Skeletal muscle tissue (tissue), 4 donors: Measurements from ENCODE around the gene HSD17B11. TPM values are rescaled to one million over a fixed set of nuclear protein-coding genes. Genes with fewer than 3 reads are reported as not detected.

Experiments used
- H3K27ac ChIP-seq: one replicate; pipeline ENCODE4 v1.7.0; 2013; ENCODE audit warnings: mild to moderate bottlenecking, low read depth, low read length, inconsistent platforms
- H3K27me3 ChIP-seq, 3 donors: one replicate each; pipeline ENCODE4 v1.7.0; 2013; ENCODE audit warnings: low read length in 3 of 3; ENCODE audit not compliant: control insufficient read depth in 3 of 3, insufficient read depth in 3 of 3
- H3K36me3 ChIP-seq, 3 donors: one replicate each; pipeline ENCODE4 v1.7.0; 2013; ENCODE audit warnings: low read length in 3 of 3; ENCODE audit not compliant: control insufficient read depth in 3 of 3, insufficient read depth in 3 of 3
- H3K4me1 ChIP-seq, 3 donors: one replicate each; pipeline ENCODE4 v1.7.0; 2013; ENCODE audit warnings: low read length in 3 of 3, mild to moderate bottlenecking in 3 of 3; ENCODE audit not compliant: control insufficient read depth in 3 of 3, insufficient read depth in 3 of 3
- H3K4me3 ChIP-seq, 3 donors: one replicate each; pipeline ENCODE4 v1.7.0; 2013; ENCODE audit warnings: low read length in 3 of 3
- H3K9ac ChIP-seq, 3 donors: one replicate each; pipeline ENCODE4 v1.7.0; 2013; ENCODE audit warnings: low read length in 3 of 3, mild to moderate bottlenecking in 3 of 3, moderate library complexity in 2 of 3, low read depth in 1 of 3
- H3K9me3 ChIP-seq, 3 donors: one replicate each; pipeline ENCODE4 v1.7.0; 2013; ENCODE audit warnings: low read length in 3 of 3; ENCODE audit not compliant: control insufficient read depth in 3 of 3
- total RNA-seq: library from RNA; depleted of rRNA; stranded (reverse); fragments of >200 nt; gene quantifications from one replicate; pipeline ENCODE4 v1.2.3, GENCODE V29; 2014
- donor health status: Osteomylitis.

HSD17B11 gene
- total RNA-seq, 1 donor from 2014 or later, result 28.2 TPM

DNA sequence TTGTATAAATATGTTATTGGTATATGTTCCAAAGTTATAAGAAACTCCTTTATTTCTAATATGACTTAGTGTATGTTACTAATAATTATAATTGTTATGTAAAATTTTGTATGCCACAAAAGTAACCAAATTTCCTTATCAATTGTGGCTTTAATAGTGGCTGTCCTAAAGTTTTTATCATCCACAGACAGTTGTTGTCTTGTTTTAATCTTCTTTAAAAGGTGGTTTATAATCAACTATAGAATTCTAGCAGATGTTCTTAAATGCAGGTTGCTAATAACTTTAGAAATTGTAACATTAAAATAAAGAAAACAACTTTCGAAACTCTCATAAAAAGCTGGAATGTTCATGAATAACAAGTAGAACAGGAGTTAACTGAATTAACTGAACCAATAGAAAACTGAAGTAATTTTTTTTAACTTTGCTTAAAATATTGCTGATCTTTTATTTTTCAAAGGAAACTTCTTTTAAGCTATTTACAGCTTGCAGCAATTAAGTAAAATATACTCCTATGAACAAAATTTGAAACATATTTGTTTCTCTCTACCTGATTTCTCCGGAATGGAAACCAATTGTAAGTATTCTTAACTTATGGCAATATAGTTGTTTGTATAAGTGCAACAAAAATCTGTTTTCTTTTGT is 24.3 kb downstream of the HSD17B11 start:
- H3K4me3 ChIP-seq, result no peak overlapping the region
- no peak overlapping the region for H3K27ac ChIP-seq
- H3K27me3 ChIP-seq, result no peaks in the 10 kb centered on the region
- H3K4me1 ChIP-seq, result no peaks in the 10 kb centered on the region
- peaks cover 0 to 10% (median 2%) of the 10 kb centered on the region in 3 donors for H3K36me3 ChIP-seq
- no peak overlapping the region for H3K9ac ChIP-seq
- no peaks in the 10 kb centered on the region for H3K9me3 ChIP-seq

DNA sequence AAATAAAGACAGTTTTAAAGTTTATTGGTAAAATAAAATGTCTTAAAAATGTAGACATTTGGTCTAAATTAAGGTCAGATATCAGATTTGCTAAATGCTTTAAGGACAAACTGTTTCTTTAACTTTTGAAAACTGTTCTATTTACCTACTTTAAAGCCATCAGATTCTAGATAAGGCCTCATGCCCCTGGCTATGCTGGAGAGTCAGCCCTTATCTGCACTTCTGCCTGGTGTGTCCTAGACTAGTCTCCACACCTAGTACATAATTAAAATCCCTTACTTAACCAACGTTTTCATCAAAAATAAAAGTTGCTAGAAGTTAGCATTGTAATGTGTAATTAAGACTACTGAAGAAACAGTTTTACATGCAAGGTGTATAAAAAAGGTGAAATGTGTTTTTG is 25.6 kb downstream of the HSD17B11 start:
- Histone ChIP-seq H3K9ac (no peak overlapping the region), H3K36me3 (peaks cover 0 to 9% (median 2%) of the 10 kb centered on the region in 3 donors), H3K27ac (no peak overlapping the region), H3K9me3 (no peaks in the 10 kb centered on the region), H3K4me1 (no peaks in the 10 kb centered on the region), H3K4me3 (no peak overlapping the region), H3K27me3 (no peaks in the 10 kb centered on the region)

DNA sequence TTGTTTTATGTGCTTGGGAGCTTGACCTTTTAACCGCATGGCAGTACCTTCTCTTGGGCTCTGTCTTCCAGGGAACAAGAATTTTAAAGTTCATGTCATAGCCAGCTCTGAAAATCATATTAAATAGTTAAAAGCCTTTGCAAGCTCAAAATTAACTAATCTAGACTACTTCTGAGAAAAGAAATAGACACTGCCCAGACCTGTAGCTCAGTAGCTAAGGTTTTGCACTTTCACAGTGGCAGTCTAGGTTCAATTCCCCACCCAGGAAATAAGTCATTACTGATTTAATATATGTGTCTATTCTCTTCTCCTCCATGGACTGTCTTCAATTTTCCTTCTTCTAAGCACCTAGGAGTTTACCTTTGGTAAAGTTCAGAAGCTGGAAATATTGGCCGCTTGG is 27.4 kb downstream of the HSD17B11 start:
- H3K9ac ChIP-seq, result no peak overlapping the region
- H3K36me3 ChIP-seq, result peaks cover 0 to 9% (median 2%) of the 10 kb centered on the region in 3 donors
- H3K9me3 ChIP-seq, result no peaks in the 10 kb centered on the region
- no peaks in the 10 kb centered on the region for H3K4me1 ChIP-seq
- H3K27ac ChIP-seq, result no peak overlapping the region
- H3K27me3 ChIP-seq, result no peaks in the 10 kb centered on the region
- H3K4me3 ChIP-seq, result no peak overlapping the region

DNA sequence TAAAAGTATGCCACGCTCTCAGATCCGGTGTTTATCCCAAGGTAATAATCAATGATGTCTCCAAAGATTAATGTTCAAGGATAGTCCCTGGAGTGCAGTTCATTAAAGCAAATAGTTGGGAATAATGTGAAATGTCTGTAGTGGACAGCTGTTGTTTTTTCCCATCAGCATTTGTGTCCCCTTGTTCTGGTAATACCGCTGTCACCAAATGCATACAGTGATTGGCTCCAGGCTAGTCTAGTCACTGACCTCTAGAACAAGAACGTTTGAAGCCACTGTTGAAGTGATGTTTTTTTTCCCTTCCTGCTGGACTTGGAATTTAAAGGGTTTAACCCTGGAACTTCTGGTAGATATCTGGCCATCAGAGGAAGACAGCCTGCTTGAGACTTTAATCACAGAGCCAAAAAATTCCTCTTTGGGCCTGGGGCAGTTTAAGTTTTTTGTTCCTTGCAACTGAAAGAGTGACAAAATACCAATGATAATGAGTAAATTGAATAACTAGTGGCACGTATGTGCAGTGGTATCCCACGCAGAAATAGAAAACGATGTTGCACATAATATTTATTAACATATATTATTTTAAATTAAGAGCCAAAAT is 30.6 kb downstream of the HSD17B11 start:
- no peak overlapping the region for H3K27ac ChIP-seq
- H3K27me3 ChIP-seq, result no peaks in the 10 kb centered on the region
- no peaks in the 10 kb centered on the region for H3K9me3 ChIP-seq
- H3K9ac ChIP-seq, result no peak overlapping the region
- no peaks in the 10 kb centered on the region for H3K4me1 ChIP-seq
- H3K4me3 ChIP-seq, result no peak overlapping the region
- peaks cover 0 to 11% (median 0%) of the 10 kb centered on the region in 3 donors for H3K36me3 ChIP-seq

DNA sequence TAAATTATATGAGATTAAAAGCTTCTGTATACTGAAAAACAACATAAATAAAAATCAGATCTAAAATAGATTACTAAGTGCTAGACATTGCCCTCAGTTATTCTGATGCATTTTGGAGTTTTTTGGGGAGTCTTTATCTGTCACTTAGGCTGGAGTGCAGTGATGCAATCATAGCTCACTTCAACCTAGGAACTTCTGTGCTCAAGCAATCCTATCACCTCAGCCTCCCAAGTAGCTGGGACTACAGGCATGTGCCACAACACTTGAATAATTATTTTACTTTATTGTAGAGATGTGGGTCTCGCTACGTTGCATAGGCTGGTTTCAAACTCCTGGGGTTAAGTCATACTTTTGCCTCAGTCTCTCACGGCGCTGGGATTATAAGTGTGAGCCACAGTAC is 31.7 kb downstream of the HSD17B11 start:
- no peak overlapping the region for H3K27ac ChIP-seq
- H3K9me3 ChIP-seq, result no peaks in the 10 kb centered on the region
- H3K9ac ChIP-seq, result no peak overlapping the region
- H3K4me1 ChIP-seq, result no peaks in the 10 kb centered on the region
- no peaks in the 10 kb centered on the region for H3K27me3 ChIP-seq
- no peak overlapping the region for H3K4me3 ChIP-seq
- peaks cover 0 to 7% (median 0%) of the 10 kb centered on the region in 3 donors for H3K36me3 ChIP-seq

DNA sequence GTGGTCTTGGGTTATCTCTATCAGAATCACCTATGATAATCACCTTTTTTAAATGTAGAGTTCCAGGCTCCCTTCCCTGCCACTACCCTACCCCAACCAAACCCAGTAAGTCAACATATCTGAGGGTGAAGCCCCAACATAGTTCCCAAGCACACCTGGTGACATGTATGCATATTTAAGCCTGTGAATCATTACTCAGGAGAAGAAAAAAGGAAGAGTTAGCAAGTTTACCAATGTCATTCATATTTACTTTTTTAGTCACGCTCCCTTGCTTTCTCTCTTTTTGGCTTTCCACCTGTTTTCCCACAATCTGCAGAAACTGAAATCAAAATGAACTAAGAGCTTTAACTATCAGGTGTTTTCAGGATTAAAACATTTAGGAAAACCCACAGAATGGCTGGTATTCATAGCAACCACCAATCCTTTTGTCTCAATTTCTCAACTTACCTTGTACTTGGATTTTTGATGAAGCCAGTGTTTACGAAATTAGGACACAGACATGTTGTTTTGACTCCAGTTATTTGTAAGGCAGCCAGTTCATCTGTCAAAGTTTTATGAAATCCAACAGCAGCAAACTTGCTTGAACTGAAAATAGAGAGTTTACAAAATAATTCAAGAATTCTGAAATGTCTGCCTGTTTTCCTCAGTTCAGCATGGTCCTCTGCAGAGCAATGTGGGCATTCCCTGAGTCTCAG is 34.0 kb downstream of the HSD17B11 start:
- no peak overlapping the region for H3K27ac ChIP-seq
- H3K9me3 ChIP-seq, result no peaks in the 10 kb centered on the region
- H3K4me3 ChIP-seq, result no peak overlapping the region
- H3K27me3 ChIP-seq, result no peaks in the 10 kb centered on the region
- no peak overlapping the region for H3K9ac ChIP-seq
- peaks cover 0 to 6% (median 0%) of the 10 kb centered on the region in 3 donors for H3K36me3 ChIP-seq
- H3K4me1 ChIP-seq, result no peaks in the 10 kb centered on the region

DNA sequence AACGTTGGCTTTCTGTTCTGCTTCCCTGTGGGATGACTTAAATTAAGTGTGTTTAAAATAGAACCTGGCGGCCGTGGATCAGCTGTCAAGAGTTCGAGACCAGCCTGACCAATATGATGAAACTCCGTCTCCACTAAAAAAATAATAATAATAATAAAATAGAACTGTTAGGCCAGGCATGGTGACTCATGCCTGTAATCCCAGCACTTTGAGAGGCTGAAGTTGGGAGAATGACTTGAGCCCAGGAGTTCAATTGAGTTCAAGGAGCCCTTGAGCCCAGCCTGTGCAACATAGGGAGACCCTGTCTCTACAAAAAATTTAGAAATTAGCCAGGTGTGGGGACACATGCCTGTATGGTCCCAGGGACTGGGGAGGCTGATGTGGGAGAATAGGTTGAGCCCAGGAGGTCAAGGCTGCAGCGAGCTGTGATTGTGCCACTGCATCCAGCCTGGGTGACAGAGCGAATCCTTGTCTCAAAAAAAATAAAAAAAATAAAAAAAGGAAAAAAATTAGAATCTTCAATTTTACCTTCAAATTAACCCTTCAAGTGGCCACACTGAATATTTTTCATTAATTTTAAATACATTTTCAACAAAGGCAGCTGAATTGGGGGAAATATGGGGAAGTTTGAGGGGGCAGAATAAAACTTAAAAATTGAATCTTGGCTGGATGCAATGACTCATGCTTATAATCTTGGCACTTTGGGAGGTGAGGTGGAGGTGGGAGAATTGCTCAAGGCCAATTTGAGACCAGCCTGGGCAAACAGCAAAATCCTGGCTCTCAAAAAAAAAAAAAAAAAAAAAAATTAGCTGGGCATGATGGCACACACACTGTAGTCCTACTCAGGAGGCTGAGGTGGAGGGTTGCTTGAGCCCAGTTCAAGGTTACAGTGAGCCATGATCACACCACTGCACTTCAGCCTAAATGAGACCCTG is 36.6 kb downstream of the HSD17B11 start:
- Histone ChIP-seq H3K27ac (no peak overlapping the region), H3K9ac (no peak overlapping the region)

DNA sequence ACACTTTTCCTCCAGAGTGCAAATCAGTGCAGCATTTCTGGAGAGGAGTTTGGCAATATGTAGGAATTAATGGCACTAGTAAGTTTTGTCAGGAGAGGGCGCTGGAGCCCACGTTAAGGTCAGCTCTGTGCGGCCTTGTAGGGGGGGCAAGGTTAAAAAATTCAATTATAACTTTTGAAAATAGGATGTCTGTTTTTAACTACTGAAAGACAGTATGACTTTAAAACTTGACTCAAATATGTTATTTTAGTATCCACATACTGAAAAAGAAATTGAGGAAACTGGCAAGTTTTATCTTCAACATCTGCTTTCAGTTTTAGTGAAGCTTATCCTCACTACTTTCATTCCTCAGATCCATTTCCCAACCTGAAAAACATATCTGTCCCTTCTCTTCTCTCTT is 37.4 kb downstream of the HSD17B11 start:
- Histone ChIP-seq H3K4me1 (no peaks in the 10 kb centered on the region), H3K4me3 (no peak overlapping the region), H3K36me3 (peaks cover 0 to 4% (median 0%) of the 10 kb centered on the region in 3 donors), H3K9me3 (no peaks in the 10 kb centered on the region), H3K27ac (no peak overlapping the region), H3K9ac (no peak overlapping the region), H3K27me3 (no peaks in the 10 kb centered on the region)

More for the DNA sequence above, 36.6 kb downstream of the HSD17B11 start:
- peaks cover 0 to 4% (median 0%) of the 10 kb centered on the region in 3 donors for H3K36me3 ChIP-seq
- H3K9me3 ChIP-seq, result no peaks in the 10 kb centered on the region
- no peak overlapping the region for H3K4me3 ChIP-seq
- H3K27me3 ChIP-seq, result no peaks in the 10 kb centered on the region
- no peaks in the 10 kb centered on the region for H3K4me1 ChIP-seq

DNA sequence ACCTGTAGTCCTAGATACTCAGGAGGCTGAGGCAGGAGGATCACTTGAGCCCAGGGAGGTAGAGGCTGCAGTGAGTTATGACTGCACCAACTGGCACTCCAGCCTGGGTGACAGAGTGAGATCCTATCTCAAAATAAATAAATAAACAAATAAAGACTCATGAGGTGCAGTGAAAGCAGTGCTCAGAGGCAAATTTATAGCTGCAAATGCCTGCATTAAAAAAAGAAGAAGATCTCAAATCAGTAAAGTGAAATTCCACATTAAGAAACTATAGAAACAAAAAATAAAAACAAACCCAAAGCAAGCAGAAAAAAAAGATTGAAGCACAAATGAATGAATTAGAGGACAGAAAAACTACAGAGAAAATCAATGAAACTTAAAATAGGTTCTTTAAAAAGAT is 45.8 kb downstream of the HSD17B11 start:
- no peak overlapping the region for H3K27ac ChIP-seq
- peaks cover 0 to 2% (median 2%) of the 10 kb centered on the region in 3 donors for H3K9me3 ChIP-seq
- peaks cover 0 to 7% (median 0%) of the 10 kb centered on the region in 3 donors for H3K36me3 ChIP-seq
- H3K4me1 ChIP-seq, result no peaks in the 10 kb centered on the region
- H3K4me3 ChIP-seq, result no peak overlapping the region
- no peaks in the 10 kb centered on the region for H3K27me3 ChIP-seq
- no peak overlapping the region for H3K9ac ChIP-seq
